HG02678 (cell line): Measurements from ENCODE around the gene CHST10.

Source experiments
- ATAC-seq: cut with Tn5 transposase; IDR thresholded peaks from one replicate; pipeline ENCODE4 v1.9.1; 2021; ENCODE audit warnings: mild to moderate bottlenecking, moderate library complexity; ENCODE audit not compliant: unreplicated experiment

Gene CHST10

GRCh38 chr2:100417711-100418124 is 250 bp upstream of the CHST10 start:
- ATAC-seq: no peak

GRCh38 chr2:100416397-100416934 is 1.0 kb downstream of the CHST10 start:
- ATAC-seq: no peak

GRCh38 chr2:100413571-100413970 is 3.9 kb downstream of the CHST10 start:
- ATAC-seq: no peak

- no peak for ATAC-seq
Measured at GRCh38 chr2:100412881-100413321, 4.6 kb downstream of the CHST10 start.

- no peak for ATAC-seq
Measured at GRCh38 chr2:100412466-100412865, 5.0 kb downstream of the CHST10 start.

GRCh38 chr2:100411841-100412292 is 5.6 kb downstream of the CHST10 start:
- no peak for ATAC-seq

GRCh38 chr2:100409975-100410647 is 7.4 kb downstream of the CHST10 start:
- no peak for ATAC-seq

GRCh38 chr2:100409461-100409860 is 8.0 kb downstream of the CHST10 start:
- no peak for ATAC-seq

- no peak for ATAC-seq
Measured at GRCh38 chr2:100408941-100409340, 8.5 kb downstream of the CHST10 start.

GRCh38 chr2:100408104-100408503 is 9.4 kb downstream of the CHST10 start:
- no peak for ATAC-seq

GRCh38 chr2:100407563-100407962 is 9.9 kb downstream of the CHST10 start:
- ATAC-seq: no peak

GRCh38 chr2:100407073-100407472 is 10.4 kb downstream of the CHST10 start:
- ATAC-seq: no peak

- no peak for ATAC-seq
Measured at GRCh38 chr2:100406120-100406508, 11.4 kb downstream of the CHST10 start.

GRCh38 chr2:100405403-100406119 is 11.9 kb downstream of the CHST10 start:
- no peak for ATAC-seq

- ATAC-seq: no peak
Measured at GRCh38 chr2:100404411-100404810, 13.1 kb downstream of the CHST10 start.

- no peak for ATAC-seq
Measured at GRCh38 chr2:100403722-100404121, 13.7 kb downstream of the CHST10 start.

GRCh38 chr2:100401268-100401667 is 16.2 kb downstream of the CHST10 start:
- no peak for ATAC-seq

GRCh38 chr2:100399714-100400113 is 17.8 kb downstream of the CHST10 start:
- no peak for ATAC-seq

- ATAC-seq: no peak
Measured at GRCh38 chr2:100397976-100398375, 19.5 kb downstream of the CHST10 start.

- ATAC-seq: no peak
Measured at GRCh38 chr2:100397118-100397860, 20.2 kb downstream of the CHST10 start.

- ATAC-seq: no peak
Measured at GRCh38 chr2:100396483-100396882, 21.0 kb downstream of the CHST10 start.
